B cell (primary cell): ENCODE measurements around the gene MAB21L2.
"Not testable (repeated sequence)": the region's sequence is repeated elsewhere in the genome, so short reads cannot be mapped to it uniquely, and the experiment has no call there.

ENCODE experiments used
- CTCF ChIP-seq: fragments of 200-600 bp; IDR thresholded peaks from one replicate; pipeline ENCODE4 v1.8.0; 2022; ENCODE audit warnings: antibody characterized with exemption, mild to moderate bottlenecking
- EZH2 ChIP-seq: IDR thresholded peaks from 2 replicates; pipeline ENCODE4 v1.6.1; 2012; ENCODE audit warnings: borderline replicate concordance, low read depth, mild to moderate bottlenecking, moderate library complexity, low read length; ENCODE audit not compliant: insufficient read depth, poor library complexity, severe bottlenecking

GRCh38 chr4:150564967-150565366, 17.0 kb upstream of the MAB21L2 start:
- TF ChIP-seq CTCF, EZH2: not testable (repeated sequence)
